Measurements from ENCODE around the gene SMIM45.
A peak's percentile ranks its signal among the peaks of the same experiment; 100 is the strongest.

The SMIM45 gene

DNA sequence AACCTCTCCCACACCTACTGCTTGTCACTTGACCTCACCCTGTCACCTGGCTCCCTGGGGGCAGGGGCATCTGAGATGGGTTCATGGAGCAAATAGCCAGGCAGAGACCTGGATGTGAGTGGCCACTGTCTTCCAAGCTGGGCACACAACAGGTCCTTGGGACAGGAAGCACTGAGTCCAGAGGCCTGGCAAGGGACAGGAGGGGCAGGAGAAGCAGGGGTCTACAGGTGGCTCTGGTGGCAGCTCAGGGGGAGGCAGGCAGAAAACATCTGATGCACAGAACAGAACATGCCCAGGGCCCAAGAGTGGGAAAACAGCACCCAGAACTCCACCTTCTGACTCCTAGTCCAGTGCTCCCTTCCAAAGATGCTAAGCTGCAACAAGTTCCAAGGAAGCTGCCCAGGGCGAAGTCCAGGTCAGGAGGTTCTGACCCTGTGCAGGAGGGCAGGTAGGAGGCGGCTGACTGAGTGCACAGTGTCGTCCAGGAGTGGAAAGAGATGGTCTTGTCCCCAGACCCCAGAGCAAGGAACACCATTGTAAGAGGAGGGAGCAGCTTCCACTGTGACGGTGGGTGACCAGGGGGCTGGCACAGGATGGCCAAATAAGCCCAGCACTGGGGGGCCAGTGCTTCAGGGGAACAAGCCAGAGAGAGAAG is 28.9 kb upstream of the SMIM45 start (continued):
- TF ChIP-seq BMI1 (IDR thresholded peaks at IDR 0.05; ENCODE audit: borderline replicate concordance) (no peak), CBX5 (IDR thresholded peaks at IDR 0.05; ENCODE audit: low read depth) (no peak), NR2F1 (conservative IDR thresholded peaks at IDR 0.05) (peak; percentile 47; the same call in 1 of the 2 replicates), NR2C1 (IDR thresholded peaks at IDR 0.05) (no peak), NFXL1 (IDR thresholded peaks at IDR 0.05; ENCODE audit: borderline replicate concordance) (no peak), MYB (IDR thresholded peaks at IDR 0.05; ENCODE audit: borderline replicate concordance, low read depth, low read length) (no peak), E2F8 (IDR thresholded peaks at IDR 0.05; ENCODE audit: low read depth, partially characterized antibody) (no peak), DPF2 (IDR thresholded peaks at IDR 0.05) (no peak), ZNF274 (IDR thresholded peaks at IDR 0.05; ENCODE audit: insufficient read depth, insufficient read length) (no peak), RELA (IDR thresholded peaks at IDR 0.05; ENCODE audit: borderline replicate concordance, partially characterized antibody) (no peak), TCF12 (IDR thresholded peaks at IDR 0.05; ENCODE audit: low read depth, low read length) (no peak), TCF3 (IDR thresholded peaks at IDR 0.05; ENCODE audit: borderline replicate concordance, insufficient read depth, low read depth, low read length) (no peak), ZBED1 (IDR thresholded peaks at IDR 0.05; ENCODE audit: borderline replicate concordance) (no peak), YBX1 (IDR thresholded peaks at IDR 0.05) (no peak), KLF5 (IDR thresholded peaks at IDR 0.05; ENCODE audit: partially characterized antibody) (no peak), RAD51 (IDR thresholded peaks at IDR 0.05) (no peak), TCF7 (IDR thresholded peaks at IDR 0.05; ENCODE audit: borderline replicate concordance) (no peak), HCFC1 (IDR thresholded peaks at IDR 0.05; ENCODE audit: low read length) (no peak), NFYA (IDR thresholded peaks at IDR 0.05; ENCODE audit: borderline replicate concordance, low read depth, low read length) (no peak), CEBPB (IDR thresholded peaks at IDR 0.05; ENCODE audit: borderline replicate concordance in 1 of 2, low read depth in 2 of 2, low read length in 2 of 2) (no peak), CBFB (IDR thresholded peaks at IDR 0.05; ENCODE audit: low read depth) (no peak), POLR2AphosphoS2 (IDR thresholded peaks at IDR 0.05; ENCODE audit: low read depth, low read length) (0 out of 2 replicates have a peak, but pooled peaks have one; percentile 14), ZNF622 (IDR thresholded peaks at IDR 0.05) (no peak), IKZF1 (conservative IDR thresholded peaks at IDR 0.05) (peak; percentile 30; the same call in 1 of the 2 replicates), JUNB (IDR thresholded peaks at IDR 0.05) (no peak)
- TF ChIP-seq, protein P1, sequence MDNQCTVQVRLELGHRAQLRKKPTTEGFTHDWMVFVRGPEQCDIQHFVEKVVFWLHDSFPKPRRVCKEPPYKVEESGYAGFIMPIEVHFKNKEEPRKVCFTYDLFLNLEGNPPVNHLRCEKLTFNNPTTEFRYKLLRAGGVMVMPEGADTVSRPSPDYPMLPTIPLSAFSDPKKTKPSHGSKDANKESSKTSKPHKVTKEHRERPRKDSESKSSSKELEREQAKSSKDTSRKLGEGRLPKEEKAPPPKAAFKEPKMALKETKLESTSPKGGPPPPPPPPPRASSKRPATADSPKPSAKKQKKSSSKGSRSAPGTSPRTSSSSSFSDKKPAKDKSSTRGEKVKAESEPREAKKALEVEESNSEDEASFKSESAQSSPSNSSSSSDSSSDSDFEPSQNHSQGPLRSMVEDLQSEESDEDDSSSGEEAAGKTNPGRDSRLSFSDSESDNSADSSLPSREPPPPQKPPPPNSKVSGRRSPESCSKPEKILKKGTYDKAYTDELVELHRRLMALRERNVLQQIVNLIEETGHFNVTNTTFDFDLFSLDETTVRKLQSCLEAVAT (IDR thresholded peaks at IDR 0.05) = no peak
- TF ChIP-seq, protein P2, sequence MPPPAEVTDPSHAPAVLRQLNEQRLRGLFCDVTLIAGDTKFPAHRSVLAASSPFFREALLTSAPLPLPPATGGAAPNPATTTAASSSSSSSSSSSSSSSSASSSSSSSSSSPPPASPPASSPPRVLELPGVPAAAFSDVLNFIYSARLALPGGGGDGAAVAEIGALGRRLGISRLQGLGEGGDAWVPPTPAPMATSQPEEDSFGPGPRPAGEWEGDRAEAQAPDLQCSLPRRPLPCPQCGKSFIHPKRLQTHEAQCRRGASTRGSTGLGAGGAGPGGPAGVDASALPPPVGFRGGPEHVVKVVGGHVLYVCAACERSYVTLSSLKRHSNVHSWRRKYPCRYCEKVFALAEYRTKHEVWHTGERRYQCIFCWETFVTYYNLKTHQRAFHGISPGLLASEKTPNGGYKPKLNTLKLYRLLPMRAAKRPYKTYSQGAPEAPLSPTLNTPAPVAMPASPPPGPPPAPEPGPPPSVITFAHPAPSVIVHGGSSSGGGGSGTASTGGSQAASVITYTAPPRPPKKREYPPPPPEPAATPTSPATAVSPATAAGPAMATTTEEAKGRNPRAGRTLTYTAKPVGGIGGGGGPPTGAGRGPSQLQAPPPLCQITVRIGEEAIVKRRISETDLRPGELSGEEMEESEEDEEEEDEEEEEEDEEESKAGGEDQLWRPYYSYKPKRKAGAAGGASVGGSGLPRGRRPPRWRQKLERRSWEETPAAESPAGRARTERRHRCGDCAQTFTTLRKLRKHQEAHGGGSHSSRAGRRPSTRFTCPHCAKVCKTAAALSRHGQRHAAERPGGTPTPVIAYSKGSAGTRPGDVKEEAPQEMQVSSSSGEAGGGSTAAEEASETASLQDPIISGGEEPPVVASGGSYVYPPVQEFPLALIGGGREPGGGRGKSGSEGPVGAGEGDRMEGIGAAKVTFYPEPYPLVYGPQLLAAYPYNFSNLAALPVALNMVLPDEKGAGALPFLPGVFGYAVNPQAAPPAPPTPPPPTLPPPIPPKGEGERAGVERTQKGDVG (CRISPR knock-in tag; IDR thresholded peaks at IDR 0.05) = no peak
